Measurements from ENCODE around the gene LIME1.

LIME1 gene

DNA sequence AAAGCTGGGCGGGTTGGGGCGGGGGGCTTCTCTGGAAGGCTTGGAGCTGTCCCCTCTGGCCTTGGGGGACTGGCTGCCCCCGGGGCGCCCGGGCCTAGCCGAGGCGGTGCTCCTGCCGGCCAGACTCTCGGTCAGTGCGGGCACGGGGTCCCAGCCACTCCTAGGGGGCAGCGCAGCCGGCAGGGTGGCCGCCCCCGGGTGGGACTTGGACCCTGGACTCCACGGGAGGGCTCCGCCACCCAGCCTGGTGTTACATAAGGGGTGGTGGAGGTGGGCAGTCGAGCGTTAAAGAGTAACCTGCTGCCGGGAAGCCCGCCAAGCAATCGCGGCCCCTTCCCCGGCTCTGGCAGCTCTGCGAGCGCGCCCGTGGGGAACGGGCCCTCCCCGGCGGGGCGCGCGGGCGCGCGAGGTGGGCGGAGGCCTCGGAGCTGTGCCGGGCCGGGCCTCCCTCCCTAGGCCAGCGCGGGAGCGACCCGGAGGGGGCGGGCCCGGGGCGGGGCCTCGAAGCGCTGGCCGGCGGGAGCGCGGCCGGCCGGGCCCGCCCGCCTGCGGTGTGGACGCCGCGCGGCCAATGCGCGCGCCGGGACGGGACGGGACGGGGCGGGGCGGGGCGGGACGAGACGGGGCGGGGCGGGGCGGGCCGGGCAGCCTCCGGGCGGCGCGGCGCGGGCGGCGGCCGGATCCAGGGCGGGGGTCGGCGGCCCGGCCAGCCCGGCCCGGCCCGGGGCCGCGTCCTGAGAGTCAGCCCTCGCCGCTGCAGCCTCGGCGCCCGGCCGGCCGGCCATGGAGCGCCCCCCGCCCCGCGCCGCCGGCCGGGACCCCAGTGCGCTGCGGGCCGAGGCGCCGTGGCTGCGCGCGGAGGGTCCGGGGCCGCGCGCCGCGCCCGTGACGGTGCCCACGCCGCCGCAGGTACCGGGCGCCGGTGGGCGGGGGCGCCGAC is 2.9 kb downstream of the LIME1 start, which contains the start of gene SLC2A4RG:
SLC2A4RG (plus strand) TSS at position 647 of the 940 bp plus-strand sequence; CDS start at position 784, 137 bp downstream.
- DNase-seq (ENCODE audit: low read depth), result peak; percentile 48

DNA sequence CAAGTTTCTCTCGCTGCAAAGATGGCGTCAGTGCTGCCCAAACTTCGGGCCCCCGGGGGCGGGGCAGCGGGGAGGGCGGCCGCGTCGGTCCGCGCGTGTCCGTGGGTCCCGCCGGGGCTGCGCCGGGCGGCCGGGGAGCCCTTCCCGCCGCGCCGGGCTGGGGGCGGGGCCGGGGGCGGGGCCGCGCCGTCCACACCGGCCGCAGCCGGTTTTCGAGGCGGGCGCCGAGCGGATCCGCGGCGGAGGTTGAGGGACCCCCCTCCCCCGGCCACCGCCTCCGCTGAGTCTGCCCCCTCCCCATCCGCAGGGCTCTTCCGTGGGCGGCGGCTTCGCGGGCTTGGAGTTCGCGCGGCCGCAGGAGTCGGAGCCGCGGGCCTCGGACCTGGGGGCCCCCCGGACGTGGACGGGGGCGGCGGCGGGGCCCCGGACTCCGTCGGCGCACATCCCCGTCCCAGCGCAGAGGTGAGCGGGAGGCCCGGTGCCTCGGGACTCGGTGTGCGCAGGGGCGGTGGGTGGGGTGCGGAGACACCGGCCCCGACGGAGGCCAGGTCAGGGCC is 3.7 kb downstream of the LIME1 start:
- peak; percentile 48 for DNase-seq (ENCODE audit: low read depth)

DNA sequence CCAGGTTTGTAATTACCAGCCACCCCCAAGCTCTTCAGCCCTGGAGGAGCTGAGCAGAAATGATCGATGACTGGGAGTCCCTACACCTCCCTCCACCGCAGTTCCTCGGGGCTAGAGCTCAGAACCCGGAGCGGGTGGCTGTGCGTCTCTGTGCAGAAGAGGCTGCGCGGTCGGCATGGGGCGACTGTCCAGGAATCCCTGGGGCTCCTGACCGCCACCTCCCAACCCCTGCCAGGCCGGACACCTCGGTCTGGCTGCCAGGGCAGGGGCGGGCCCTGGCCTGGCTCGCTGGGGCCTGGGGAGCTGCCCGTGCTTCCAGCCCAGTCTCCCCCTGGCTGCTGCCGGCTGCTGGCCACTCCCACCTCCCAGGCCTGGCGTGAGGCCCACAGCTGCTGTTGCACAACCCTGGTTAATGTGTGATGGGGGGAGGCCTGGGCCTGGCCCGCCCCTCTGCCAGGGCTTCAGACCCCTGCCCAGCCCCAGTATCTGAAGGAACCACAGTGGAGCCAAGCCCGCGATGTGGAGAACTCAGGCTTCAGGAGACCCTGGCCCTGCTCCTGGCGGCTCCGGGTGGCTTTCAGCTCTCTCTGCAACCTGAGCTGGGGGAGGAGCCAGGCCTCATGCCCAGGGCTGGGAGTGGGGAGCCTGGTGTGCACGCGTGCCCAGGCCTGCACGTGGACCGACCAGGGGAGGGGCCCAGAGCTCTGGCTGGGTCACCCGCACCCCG is 4.3 kb downstream of the LIME1 start:
- no peak for DNase-seq (ENCODE audit: low read depth)

DNA sequence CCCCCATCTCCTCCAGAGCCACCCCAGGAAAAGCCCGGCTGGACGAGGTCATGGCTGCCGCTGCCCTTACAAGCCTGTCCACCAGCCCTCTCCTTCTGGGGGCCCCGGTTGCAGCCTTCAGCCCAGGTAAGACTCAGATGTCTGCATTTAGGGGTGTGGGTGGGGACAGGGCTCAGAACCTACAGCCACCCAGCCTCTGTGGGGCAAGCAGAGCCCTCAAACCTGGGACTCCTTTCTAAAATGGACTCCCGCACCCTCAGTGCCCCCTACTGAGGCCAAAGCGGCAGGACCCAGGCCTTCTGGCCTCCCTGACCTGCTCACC is 4.9 kb downstream of the LIME1 start:
- no peak for DNase-seq (ENCODE audit: low read depth)

DNA sequence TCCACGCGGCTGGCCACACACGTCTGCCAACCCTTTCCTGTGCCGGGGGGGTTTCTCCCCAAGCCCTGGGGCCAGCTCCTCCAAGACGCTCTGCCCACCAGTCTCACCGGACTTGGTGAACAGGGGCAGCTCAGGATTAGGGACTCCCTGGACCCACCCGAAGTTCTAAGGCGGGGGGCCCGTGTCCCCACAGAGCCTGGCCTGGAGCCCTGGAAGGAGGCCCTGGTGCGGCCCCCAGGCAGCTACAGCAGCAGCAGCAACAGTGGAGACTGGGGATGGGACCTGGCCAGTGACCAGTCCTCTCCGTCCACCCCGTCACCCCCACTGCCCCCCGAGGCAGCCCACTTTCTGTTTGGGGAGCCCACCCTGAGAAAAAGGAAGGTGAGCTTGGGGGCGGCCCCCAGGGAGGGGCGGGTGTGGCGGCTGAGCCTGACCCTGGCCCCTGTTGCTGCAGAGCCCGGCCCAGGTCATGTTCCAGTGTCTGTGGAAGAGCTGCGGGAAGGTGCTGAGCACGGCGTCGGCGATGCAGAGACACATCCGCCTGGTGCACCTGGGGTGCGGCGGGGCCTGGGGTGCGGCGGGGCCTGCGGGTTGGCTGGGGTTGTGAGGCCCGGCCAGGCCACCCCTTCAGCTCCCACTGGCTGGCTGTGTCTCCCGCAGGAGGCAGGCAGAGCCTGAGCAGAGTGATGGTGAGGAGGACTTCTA is 5.4 kb downstream of the LIME1 start:
- DNase-seq (ENCODE audit: low read depth), result no peak

DNA sequence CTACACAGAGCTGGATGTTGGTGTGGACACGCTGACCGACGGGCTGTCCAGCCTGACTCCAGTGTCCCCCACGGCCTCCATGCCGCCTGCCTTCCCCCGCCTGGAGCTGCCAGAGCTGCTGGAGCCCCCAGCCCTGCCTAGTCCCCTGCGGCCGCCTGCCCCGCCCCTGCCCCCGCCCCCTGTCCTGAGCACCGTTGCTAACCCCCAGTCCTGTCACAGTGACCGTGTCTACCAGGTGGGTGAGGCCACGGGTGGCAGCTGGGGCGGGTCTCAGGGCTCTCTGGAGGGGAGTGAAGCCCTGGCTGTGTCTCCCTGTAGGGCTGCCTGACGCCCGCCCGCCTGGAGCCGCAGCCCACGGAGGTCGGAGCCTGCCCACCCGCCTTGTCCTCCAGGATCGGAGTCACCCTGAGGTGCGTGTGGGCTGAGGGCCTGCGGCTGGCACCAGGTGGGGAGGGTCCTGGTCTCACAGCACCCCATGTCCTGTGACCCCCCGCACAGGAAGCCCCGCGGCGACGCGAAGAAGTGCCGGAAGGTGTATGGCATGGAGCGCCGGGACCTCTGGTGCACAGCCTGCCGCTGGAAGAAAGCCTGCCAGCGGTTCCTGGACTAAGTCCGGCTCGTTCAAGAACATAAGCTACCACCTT is 6.0 kb downstream of the LIME1 start:
- no peak for DNase-seq (ENCODE audit: low read depth)

DNA sequence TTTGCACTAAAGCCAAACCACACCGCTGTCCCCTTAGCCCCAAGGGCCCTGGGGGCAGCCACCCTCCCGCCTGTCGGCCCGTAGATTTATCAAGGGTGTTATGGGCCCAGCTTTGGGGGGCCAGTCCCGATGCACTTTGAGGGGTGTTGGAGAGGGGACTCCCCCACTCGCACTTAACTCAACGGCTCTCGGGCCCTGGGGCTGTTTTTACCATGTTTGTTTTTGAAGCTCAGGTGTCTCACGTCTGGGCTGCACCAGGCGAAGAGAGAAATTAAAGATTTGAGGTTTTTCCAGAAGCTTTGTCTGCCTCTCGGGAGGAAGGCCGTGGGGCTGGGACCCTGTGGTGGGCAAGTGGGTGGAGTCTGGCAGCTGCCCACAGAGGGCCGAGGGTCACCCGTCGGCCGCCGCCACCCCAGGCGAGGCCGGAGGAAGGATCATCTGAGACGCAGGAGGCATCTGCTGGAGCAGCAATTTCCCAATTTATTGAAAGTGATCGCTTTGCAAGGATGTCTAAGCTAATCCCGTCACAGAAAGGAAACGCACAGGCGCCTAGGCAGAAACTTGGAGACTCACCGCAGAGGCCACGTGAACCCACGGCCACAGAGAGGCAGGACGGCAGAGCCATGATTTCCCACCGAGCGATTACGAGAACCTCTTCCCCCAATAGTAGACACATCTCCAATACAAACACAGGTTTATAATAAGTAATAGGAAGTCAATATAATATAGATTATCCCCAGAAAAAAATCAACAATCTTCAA is 6.9 kb downstream of the LIME1 start:
- DNase-seq (ENCODE audit: low read depth), result no peak

DNA sequence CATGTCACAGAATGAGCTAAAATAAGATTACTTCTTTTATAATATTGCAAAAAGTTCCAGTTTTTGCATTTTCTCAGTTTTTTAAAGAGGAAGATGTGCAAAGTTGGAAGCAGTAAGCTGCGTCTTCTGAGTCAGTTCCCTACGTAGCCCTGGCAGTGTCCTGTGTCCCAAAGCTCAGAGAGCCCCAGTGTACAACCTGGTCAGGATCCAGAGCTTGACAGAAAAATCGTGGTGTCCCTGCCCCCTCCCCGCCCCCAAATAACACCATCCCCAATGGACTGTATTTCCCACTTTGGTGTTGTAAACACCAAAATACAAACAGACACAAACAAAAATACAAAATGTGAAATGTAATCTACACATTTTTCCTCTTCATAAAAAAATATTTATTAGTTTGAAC is 7.7 kb downstream of the LIME1 start:
- DNase-seq (ENCODE audit: low read depth), result no peak

DNA sequence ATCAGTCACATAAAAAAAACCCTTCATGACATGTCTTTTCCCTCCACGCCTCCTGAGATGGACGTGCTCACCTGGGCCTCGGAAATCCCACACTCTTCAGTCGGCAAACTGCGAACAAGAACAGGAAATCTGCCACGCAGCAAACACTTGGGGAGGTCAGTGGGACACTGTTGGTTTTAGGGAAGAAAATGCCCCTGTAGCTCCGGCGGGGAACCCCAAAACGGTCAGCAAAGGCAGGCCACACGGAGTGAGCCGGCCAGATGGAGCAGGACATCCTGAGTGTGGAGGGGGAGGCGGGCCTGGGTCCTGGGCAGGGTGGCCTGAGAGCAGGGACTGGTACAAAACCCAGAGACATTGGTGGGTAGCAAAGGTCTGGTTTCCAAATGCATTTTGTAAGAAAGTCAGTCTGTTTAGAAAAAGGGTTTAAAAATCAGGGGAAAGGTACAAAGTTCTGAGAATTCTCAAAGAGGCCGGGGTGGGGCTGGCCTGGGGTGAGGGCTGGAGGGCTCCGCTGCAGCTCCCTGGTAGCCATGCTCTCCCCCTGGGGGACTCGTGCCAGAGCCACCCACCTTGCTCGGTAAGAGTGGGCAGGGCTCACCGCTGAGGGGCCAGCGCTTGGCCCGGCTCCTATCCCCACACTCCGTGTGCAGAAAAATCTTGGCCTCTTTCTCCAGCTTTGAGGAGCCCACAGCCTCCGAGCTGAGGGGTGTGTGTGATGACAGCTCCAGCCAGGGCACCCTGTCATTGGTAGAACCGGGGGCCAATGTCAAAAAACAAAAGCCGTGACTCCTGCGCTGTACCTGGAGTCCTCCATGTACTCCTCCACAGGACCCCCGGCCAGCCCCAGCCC is 8.3 kb downstream of the LIME1 start:
- no peak for DNase-seq (ENCODE audit: low read depth)

DNA sequence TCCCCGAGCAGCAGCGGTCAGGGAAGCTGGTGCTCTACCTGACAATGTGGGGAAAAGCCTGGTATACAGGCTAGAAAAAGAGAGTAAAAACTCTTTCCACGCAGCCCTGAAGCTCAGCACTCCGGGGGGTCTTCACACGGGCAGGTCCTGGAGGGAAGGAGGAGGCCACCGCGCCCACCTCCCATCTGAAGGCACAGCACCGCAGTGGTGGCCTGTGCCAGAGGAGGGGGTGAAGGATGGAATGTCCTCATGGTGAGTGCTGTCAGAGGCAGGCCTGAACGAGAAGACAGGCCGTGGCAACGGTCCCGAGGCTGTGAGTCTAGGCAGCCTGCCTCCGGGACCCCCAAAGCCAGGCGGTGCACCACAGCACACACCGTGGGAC is 9.0 kb downstream of the LIME1 start:
- no peak for DNase-seq (ENCODE audit: low read depth)

DNA sequence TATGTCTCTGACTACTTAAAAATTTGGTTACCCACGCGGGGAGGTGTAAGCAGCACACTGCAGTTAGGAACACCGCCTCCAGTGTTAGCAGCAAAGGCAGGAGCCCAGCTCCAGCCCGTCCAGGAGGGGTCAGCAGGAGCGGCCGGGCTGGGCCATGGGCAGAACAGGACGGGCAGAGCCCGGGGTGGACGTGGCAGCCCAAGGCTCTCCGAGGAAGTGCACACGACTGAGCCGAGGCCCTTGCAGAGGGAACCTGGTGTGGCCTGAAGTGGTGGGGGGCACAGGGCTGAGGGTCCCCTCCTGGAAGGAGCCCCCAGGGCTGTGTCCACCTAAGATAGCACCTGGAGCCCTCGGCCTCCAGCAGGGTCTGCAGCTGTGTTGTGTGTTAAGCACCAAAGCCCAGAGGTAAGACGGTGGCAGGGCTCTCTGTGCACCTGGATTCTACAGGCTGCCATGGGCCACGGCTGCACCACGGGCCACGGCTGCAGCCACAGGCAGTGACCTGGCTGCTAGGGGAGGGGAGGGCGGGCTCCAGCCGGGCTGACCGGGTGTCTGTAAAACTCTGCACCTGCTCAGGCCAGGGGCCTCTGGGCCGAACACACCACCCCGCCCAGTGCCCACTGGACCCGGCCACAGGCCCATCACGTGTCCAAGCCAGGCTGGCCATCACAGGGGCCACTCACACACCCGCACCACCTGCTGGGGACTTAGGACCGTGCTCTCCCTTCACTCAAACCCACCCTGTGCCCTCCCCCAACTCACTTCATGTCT is 9.7 kb downstream of the LIME1 start:
- no peak for DNase-seq (ENCODE audit: low read depth)

DNA sequence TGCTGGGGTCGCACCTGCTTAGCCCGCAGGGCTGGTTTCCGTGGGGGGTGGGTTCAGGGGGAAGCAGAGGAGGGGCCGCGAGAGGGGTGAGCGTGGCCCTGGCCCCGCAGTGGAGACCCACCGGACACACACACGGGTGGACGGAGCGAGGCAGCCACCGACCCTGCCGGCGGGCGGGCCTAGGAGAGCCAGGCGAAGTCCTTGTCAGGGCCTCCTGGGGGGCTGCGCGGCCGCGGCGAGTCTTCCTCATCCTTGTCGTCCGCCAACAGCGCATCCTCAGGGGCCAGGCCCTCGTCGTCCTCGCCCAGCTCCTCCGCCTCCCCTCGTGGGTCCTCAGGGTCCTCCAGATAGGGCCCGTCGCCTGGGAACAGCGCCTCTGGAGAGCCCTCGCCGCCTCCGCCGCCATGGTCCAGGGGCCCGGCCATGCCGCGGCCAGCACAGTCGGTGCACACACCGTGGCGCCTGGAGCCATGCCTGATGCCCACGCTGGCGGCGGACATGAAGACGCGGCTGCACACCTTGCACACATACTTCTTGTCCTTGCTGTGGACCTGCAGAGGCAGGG is 10.4 kb downstream of the LIME1 start:
- DNase-seq (ENCODE audit: low read depth), result no peak

DNA sequence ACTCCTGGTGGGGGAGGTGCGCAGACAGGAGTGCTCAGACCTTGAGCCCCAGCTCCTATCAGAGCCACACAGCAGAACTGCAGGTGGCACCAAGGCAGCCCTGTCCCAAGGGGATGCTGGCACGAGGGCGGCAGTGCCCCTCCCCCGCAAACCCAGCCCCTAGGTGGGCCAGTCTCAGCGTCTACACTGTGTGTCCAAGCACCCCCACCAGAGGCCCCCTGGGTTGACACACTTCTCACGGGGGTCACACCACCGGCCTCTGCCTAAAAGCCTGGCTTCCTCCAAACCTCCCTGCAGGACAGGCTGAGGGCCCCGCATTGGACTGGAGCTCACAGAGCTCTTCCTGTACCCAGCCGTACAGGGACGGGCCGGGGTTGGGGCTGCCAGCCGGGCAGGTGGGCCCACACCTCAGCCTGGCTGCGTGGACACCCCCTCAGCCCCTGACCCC is 11.2 kb downstream of the LIME1 start:
- no peak for DNase-seq (ENCODE audit: low read depth)

DNA sequence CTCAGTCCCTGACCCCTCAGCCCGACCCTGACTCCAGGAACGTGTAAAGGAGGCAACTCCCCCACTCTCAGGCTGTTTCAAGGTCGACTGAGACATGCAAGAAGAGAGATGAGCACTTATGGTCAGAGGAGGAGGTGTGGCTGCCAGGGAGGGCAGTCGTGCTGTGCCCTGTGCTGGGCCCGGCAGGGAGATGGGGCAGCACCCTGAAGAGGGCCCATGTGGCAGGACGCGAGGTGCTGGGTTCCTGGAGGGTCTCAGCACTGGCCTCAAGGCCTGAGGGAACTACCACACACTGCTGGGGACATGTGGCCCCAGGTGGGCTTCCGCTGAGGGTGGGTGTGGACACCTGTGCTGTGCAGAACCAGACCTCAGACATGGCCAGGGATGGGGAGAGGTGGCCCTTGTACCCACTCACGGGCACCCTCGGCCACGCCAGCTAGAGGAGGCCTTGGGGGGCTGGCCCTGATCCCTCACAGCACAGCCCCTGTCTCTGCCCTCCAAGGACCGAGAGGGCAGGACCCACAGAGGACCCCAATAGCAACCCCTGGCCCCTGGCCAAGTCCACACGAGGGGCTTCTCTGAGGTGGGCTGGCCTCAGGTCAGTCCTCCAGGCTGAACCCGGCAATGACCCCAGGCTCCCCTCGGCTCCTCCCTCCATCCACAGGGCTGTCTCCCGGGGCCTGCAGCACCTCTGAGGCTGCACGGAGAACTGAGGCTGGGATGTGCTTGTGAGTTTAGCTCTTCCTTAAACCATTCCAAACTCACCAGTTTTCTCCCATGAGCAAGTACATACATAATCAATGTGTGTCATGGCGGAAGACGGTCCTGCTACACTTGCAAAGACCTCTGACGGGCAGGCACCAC is 11.8 kb downstream of the LIME1 start:
- no peak for DNase-seq (ENCODE audit: low read depth)

DNA sequence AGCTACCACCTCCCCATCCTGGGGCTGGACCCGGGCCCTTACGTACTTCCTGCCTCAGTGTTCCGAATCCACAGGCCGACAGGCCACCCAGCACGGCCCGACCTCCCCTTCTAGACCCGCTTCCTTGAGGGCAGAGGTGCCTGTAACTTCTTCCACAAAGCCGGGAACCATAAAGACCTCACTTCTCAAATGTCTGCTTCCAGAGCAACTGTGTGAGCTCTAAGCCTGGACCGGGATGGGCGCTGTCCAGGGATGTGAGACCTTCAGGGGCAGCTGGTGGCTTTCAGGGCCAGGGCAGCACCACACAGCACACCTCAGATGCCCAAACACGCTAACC is 12.4 kb downstream of the LIME1 start:
- no peak for DNase-seq (ENCODE audit: low read depth)

DNA sequence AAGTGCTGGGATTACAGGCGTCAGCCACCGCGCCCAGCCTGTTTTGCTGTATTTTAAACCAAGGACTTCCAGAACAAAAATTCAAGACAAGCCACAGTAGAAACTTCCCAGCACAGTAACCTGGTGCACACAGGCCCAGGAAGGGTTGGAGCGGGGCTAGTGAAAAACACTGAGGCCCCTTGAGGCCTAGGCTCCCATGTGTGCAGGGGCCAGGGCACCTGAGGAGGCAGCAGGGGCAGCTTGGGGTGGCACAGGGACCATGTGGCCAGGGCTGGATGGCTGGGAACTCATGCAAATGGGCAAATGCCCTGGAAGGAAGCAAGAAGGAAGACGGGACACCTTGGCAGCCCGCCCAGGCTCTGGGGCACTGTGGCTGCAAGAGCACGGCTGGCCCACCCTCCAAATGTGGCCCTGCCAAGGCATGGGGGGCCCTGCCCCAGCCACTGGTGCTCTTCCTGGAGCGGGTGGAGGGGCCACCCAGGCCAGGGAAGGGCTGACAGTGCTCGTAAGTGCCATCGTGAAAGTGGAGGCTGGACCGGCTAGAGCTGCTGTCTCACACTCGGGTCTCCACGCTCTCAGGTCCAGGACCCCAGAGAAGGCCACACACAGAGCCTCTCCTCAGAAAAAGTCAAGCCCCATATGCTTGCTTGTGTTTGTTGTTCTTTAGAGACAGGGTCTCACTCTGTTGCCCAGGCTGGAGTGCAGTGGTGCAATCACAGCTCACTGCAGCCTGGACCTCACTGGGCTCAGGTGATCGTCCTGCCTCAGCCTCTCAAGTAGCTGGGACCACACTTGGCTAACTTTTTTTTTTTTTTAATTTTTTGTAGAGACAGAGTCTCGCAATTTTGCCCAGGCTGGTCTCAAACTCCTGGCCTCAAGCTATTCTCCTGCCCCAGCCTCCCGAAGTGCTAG is 13.4 kb downstream of the LIME1 start:
- no peak for DNase-seq (ENCODE audit: low read depth)
